ENCODE results near the gene WIPF1. TPM values are rescaled to one million over a fixed set of nuclear protein-coding genes. Genes with fewer than 3 reads are reported as not detected.

Gene WIPF1
- total RNA-seq, 1 donor from 2014 or later: 20.1 TPM

DNA sequence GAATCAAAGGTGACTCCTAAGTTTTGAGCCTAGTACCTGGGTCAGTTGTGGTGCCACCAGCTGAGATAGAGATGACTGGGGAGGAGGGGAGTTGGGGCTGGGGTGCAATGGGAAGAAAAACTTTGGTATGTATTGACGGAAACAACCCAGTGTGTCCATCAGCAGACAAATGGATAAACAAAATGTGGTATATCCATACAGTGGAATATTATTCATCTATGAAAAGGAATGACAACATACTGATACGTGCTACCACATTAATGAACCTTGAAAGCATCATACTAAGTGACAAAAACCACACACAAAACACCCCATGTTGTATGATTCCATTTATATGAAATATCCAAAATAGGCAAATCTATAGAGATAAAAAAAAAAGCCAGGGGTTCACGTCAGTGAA is 69.6 kb downstream of the WIPF1 start:
- peaks cover 9% of the 10 kb centered on the region for H3K4me1 Mint-ChIP-seq
- peaks cover 11% of the 10 kb centered on the region for H3K9me3 Mint-ChIP-seq
- TF ChIP-seq, protein P1, sequence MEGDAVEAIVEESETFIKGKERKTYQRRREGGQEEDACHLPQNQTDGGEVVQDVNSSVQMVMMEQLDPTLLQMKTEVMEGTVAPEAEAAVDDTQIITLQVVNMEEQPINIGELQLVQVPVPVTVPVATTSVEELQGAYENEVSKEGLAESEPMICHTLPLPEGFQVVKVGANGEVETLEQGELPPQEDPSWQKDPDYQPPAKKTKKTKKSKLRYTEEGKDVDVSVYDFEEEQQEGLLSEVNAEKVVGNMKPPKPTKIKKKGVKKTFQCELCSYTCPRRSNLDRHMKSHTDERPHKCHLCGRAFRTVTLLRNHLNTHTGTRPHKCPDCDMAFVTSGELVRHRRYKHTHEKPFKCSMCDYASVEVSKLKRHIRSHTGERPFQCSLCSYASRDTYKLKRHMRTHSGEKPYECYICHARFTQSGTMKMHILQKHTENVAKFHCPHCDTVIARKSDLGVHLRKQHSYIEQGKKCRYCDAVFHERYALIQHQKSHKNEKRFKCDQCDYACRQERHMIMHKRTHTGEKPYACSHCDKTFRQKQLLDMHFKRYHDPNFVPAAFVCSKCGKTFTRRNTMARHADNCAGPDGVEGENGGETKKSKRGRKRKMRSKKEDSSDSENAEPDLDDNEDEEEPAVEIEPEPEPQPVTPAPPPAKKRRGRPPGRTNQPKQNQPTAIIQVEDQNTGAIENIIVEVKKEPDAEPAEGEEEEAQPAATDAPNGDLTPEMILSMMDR (conservative IDR thresholded peaks at IDR 0.05): no peak
- no peak overlapping the region for H3K27ac Mint-ChIP-seq (ENCODE audit: unreplicated experiment)
- no peaks in the 10 kb centered on the region for H3K27me3 Mint-ChIP-seq (ENCODE audit: low read depth)
- DNase-seq (ENCODE audit: low read depth, low spot score): no peak
- peaks cover 9% of the 10 kb centered on the region for H3K36me3 Mint-ChIP-seq (ENCODE audit: low read depth)
- H3K4me3 Mint-ChIP-seq: no peak overlapping the region

DNA sequence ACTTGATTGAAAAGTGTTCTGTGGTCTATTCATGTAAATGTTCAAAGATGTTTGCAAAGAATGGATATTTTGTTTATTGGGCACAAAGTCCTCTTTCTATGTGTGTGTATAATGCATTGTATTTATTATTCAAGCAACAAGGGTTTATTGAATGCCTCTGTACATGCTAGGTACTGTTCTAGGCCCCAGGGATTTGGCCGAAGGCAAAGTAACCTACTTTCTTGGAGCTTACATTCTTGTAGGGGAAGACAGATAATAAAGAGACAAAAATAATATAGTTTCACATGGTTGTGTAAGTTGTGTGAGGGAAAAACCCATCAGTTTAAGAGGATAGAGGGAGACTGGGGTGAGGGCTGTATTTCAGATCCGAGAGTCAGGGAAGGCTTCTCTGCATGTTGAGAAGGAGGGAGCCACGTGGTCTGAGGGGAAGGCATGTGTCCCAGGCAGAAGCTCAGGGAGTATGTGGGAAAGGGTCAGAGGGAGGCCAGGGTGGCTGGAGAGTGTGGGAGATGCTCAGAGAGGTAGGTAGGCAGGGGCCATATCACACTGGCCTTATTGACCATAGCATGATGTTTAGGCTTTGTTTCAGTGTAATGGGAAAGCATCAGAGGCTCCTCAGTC is 70.4 kb downstream of the WIPF1 start:
- TF ChIP-seq, protein P1 (conservative IDR thresholded peaks at IDR 0.05): no peak
- Mint-ChIP-seq H3K36me3 (ENCODE audit: low read depth) (peaks cover 9% of the 10 kb centered on the region), H3K27me3 (ENCODE audit: low read depth) (no peaks in the 10 kb centered on the region), H3K4me1 (peaks cover 8% of the 10 kb centered on the region), H3K27ac (ENCODE audit: unreplicated experiment) (peak overlapping the region; percentile 38), H3K9me3 (peaks cover 11% of the 10 kb centered on the region), H3K4me3 (no peak overlapping the region)
- DNase-seq (ENCODE audit: low read depth, low spot score): no peak

DNA sequence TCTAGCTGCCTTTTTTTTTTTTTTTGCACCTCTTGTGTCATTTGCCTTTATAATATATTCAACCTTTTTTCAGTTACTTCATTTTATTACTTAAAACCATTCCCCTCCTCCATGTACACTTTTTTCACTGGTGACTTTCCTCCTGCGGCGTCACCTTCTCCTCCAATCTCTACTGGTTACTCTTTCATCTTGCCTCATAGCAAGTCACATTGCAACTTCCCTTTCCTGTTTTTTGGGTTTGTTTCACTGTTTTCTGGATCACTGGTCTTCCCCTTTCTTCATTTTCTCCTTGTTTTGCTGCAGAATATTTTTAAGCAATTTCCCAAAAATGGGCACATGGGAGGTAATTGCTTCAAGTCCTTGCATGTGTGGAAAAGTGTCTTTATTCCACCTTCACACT is 73.1 kb downstream of the WIPF1 start:
- H3K27ac Mint-ChIP-seq (ENCODE audit: unreplicated experiment): no peak overlapping the region
- no peak overlapping the region for H3K4me3 Mint-ChIP-seq
- peaks cover 11% of the 10 kb centered on the region for H3K36me3 Mint-ChIP-seq (ENCODE audit: low read depth)
- DNase-seq (ENCODE audit: low read depth, low spot score): no peak
- peaks cover 5% of the 10 kb centered on the region for H3K4me1 Mint-ChIP-seq
- TF ChIP-seq, protein P1 (conservative IDR thresholded peaks at IDR 0.05): no peak
- H3K9me3 Mint-ChIP-seq: peaks cover 11% of the 10 kb centered on the region
- H3K27me3 Mint-ChIP-seq (ENCODE audit: low read depth): peaks cover 6% of the 10 kb centered on the region

DNA sequence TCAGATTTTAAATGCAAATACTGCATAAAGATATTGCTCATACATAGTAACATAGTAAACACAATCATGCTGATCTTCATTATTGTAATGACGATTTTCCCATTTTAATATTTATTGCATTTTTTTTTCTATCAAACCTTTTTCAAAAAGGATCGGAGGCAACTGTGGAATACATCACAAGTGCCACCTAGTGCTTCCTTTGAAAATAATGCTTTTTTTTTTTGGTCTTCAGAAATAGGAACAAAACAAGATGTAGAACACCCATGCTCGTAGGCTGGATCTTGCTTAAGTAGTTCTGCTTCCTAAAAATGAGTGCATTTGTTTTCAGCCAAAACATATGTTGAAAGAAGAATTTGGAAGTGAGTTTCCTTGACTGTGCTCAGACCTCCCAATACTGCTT is 75.1 kb downstream of the WIPF1 start:
- DNase-seq (ENCODE audit: low read depth, low spot score): no peak
- peaks cover 10% of the 10 kb centered on the region for H3K36me3 Mint-ChIP-seq (ENCODE audit: low read depth)
- peaks cover 11% of the 10 kb centered on the region for H3K9me3 Mint-ChIP-seq
- TF ChIP-seq, protein P1 (conservative IDR thresholded peaks at IDR 0.05): peak; percentile 47
- H3K4me3 Mint-ChIP-seq: no peak overlapping the region
- H3K27ac Mint-ChIP-seq (ENCODE audit: unreplicated experiment): no peak overlapping the region
- H3K27me3 Mint-ChIP-seq (ENCODE audit: low read depth): peaks cover 6% of the 10 kb centered on the region
- H3K4me1 Mint-ChIP-seq: peaks cover 5% of the 10 kb centered on the region

DNA sequence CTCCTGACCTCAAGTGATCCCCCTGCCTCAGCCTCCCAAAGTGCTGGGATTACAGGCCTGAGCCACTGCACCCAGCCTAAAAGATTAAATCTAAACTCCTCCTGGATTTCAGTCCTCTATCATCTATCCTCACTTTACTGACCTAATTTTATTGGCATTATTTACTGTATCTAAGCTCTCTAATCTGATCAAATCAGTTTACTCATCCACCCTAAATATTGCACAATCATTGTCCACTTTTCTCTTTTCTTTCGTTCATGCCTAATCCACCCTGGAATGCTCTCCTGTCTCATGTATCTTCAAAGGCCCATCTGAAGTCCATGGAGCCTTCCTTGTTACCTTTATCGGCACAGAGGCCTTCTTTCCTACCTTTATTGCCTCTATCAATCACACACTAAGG is 79.2 kb downstream of the WIPF1 start:
- Mint-ChIP-seq H3K36me3 (ENCODE audit: low read depth) (peaks cover 11% of the 10 kb centered on the region), H3K27me3 (ENCODE audit: low read depth) (peaks cover 6% of the 10 kb centered on the region), H3K4me3 (no peak overlapping the region), H3K4me1 (no peaks in the 10 kb centered on the region), H3K27ac (ENCODE audit: unreplicated experiment) (peak overlapping the region; percentile 46), H3K9me3 (peaks cover 11% of the 10 kb centered on the region)
- no peak for DNase-seq (ENCODE audit: low read depth, low spot score)
- TF ChIP-seq, protein P1 (conservative IDR thresholded peaks at IDR 0.05): no peak
